Fibroblast of skin of right biceps (primary cell): ENCODE data around the gene SGIP1.
A peak's percentile ranks its signal among the peaks of the same experiment; 100 is the strongest.
"Not testable (repeated sequence)": the region's sequence is repeated elsewhere in the genome, so short reads cannot be mapped to it uniquely, and the experiment has no call there.

Experiments
- DNase-seq: peaks from one replicate; pipeline ENCODE4 v3.0.0-alpha.2; 2013

SGIP1 gene

DNA sequence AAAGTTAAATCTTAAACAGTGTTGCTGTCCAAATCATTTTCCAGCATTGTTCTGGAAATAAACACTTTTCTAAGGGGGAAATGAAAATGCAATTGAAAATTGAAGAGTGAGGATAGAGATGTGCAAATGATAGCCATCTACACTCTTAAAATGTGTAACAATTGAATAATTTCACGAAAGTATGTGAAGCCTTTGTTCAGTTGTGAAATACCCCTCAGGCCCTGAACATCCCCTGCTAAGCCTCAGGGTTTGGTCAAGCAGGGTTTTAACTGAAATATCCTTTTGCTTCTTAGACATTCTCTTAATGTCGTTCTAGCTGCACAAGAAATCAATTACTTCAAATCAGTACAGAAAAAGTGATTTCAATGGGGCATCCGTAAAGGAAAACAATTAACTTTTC lies 152.5 kb downstream of the SGIP1 start:
- DNase-seq = no peak

DNA sequence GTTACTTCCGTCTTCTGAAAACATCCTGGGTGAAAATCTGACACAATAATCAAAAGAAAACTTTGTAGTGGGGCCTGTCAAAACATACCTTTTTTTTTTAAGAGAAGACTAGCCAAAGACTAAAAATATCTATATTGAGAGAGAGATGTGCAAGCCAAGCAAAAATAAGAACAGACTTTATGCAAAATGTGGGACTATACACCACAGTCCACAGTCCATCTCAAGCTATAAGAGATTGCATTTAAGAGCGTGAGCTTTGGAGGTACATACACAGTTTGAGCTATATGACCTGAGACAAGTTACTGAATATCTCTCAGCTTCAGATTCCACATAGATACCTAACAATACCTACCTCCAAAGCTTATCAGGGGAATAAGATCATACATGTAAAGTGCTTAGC lies 153.4 kb downstream of the SGIP1 start:
- no peak for DNase-seq

DNA sequence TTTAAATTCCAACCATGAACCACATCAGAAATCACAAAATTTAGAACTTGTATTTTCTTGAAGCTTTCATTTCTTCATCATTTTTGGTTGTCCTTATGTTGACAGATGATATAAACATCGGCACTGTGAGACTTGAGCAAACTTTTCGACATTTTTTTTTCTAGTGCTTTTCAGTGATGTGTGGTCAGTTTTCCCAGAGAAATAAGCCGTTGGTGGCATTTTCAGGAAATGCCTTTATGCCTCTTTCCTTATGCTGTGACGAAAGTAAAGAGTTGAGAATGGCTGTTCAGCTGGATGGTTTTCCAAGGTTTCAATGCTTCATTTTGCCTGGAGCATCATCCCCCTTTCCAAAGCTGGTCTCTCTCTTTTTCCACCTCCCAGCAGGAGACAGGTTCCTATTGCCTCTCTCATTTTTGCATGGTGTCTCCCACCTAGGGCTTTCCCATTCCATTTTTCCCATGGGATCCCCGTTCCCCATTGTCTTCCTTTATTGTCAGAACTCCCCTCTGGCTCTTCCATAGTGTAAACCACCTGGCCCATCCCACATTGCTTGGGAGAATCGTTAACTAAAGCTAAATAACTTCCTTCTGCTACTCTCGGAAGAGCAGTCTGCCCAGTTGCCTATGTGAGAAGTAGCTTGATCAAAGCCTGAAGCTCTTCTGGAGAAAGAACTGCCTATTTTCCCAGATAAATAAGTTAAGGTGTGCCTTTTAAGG lies 156.9 kb downstream of the SGIP1 start:
- peak; percentile 17 for DNase-seq

DNA sequence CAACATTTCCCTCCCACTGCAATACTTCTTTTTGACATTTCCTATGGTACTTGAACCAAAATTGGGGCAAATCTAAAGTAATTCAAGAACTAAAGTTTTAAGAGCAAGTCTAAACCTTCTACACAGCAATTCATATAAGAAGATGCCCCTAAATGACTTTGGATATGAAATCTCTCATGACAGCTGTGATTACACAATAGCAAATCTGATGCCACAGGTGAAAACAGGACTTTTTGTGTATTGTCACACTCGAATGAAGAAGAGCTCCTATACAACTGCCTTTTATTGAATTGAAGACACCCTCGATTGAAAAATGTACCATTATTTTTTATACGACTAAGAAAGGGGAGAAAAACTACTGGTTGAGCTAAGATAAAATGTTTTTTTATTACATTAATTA lies 158.7 kb downstream of the SGIP1 start:
- DNase-seq = no peak

DNA sequence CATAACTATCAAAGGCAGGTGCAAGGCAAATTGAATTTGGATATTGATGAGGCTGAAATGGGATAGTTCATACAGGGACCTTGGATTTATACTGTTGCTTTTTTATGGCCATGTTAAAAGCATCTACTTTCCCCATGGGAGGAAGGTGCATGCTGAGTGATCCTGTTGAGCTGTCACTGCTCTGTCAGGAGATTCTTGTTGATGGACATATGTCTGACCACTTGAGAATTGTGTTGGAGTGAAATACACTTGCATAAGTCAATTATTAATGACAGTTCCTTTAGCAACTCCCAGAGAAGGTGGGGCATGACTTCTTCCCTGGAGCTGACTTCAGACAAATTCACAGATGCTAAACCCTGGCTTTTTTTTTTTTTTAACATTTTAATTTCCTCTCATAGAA lies 159.9 kb downstream of the SGIP1 start:
- DNase-seq = no peak

DNA sequence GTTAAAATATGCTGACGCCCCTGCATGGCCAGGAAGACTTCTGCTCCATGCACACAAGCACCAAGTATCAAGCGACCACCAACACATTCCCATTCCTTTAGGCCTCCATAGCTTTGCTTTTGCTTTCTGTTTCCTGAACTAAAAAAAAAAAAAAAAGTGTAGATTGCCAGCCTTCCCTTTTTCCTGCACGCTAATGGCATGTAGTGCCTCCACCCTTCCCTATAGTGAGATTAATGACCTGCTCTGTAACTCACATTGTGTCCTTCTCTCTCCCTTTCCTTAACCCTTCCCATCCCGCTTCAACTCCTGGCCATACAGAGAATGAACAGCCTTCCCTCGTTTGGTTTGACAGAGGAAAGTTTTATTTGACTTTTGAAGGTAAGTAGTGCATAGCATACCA lies 161.2 kb downstream of the SGIP1 start:
- DNase-seq = no peak

DNA sequence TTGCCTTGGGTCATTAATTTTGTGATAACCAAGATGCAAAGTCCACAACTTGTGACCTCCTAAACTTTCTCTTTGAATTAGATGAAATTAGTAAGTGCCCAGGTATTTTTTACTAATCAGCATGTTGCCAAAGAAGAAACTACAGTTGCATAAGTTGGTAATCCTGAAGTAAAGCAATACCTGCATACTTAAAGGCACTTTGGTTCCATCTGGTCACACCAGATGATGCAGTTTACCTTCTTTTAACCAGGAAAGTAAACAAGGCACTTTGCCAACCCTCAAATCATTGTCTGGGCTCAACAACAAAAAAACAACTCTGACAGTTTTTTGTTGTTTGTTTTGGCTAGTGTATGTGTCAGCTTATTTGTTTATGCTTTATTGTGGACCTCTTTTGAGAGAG lies 162.8 kb downstream of the SGIP1 start:
- no peak for DNase-seq

DNA sequence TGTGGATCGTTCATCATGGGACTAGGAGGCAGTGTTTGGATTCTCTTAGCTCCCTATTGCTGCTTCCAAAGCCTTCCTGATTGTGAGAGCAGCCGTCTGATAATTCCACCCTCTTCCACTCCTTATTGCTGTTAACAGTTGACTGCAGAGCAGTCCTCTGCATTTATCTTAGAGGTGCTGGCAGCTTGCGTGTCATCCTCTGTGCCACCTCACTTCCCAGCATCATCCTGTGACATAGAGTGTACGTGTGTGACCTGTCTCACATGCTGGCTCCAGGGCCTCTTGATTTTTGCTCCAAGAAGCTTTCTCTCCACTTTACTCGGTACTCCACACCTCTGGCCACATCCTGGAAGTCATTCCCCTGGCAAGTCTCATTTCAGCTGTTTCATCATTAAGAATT lies 165.3 kb downstream of the SGIP1 start:
- DNase-seq = no peak

DNA sequence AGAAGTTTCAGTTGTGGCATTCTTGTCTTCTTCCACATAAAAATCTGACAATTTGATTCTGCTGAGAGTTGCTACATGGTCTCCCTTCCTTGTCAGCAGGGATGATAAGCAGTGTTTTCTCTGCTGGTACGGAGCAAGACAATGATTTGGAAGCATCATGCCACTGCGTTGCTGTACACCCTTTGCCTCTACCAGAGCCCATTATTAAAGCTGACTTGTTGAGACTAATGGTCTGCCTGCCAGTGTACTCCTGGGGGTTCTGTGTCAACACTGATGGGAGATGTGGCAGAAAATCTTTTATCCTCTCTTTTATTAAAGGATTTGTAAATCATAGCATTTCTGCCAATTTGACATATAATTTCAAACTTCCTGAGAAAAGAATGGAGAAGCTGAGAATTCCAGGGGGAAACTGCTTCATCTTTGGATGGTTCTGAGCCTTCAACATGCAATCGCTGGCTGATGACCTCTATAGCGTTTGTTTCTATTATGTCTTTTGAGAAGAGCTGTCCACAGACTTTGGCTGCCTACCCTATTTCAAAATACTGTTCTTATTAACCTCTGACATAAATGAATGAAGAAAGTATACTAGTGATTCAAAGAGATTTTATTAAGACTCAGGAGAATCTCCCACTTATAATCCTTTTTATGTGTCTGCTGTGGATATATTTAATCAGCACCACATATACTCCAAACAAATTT lies 170.4 kb downstream of the SGIP1 start:
- DNase-seq = no peak

DNA sequence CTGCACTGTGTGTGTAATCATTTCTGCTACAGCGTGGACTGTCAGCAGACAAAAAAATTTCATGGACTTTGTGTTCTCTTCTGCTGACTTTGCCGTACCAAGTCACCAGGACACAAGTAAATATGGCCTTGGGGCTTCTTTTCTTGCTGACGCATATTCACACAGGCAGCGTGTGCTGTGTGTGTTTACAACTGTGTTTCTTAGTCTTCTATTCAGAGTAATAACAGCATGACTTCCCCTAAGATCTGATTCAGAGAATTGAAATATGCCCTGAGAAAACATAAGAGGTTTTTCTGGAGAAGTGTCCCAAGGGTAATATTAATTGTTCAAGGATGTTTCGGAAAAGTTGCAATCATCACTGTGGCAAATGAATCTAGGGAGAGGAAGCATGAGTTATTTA lies 171.2 kb downstream of the SGIP1 start:
- peak; percentile 70 for DNase-seq

DNA sequence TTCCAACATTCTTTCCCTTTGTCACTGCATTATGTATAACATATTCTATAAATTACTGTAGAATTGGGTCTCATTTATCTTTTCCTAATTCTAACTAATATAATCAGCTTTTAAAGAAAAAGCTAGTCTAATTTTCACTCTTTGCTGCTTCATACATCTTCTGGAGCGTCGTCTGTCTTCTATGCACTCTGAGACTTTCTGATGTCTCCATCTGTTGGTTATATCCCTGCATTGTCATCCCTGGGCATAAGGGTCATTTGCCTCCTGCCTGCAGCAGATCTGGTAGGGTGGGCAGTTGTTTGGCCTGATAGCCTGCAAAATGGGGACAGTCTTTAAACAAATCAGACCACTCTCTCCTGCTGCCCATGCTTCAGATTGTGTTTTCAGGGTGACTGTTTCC lies 177.5 kb downstream of the SGIP1 start:
- peak; percentile 38 for DNase-seq

DNA sequence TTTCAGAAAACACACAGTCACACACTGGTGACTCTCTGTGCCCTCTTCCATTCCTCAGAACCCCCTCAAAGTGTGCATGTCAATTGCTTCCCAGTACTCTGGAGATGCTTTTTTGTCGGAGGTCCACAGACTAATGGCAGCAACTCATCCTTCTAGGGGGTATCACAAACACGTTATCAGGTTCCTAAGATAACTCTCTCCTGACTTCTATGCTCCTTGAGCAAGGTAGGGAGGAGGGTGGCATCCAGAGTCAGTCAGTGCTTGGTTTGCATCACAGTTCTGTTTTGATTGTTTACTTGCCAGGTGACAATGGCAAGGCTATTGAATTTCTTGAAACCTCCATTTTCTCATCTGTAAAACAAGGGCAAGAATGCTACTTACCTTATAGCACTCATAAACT lies 178.9 kb downstream of the SGIP1 start:
- DNase-seq = no peak

DNA sequence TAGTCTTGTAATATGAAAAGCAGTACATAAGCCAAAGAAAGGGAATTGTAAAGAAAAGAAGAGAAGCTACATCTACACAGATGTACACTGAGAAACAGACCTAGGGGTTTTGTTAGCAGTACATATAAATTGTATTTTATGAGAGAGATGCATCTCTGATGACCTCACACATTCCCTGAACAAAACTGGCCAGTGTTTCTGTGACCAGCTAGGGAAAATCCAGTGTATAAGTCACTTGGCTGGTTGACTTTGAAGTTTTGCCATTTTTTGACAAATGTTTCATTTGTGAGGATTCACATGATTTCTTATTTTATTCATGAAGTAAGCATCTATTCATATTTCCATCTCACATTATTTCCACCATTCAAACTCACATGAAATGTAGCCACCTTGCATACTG lies 190.0 kb downstream of the SGIP1 start:
- DNase-seq = no peak

DNA sequence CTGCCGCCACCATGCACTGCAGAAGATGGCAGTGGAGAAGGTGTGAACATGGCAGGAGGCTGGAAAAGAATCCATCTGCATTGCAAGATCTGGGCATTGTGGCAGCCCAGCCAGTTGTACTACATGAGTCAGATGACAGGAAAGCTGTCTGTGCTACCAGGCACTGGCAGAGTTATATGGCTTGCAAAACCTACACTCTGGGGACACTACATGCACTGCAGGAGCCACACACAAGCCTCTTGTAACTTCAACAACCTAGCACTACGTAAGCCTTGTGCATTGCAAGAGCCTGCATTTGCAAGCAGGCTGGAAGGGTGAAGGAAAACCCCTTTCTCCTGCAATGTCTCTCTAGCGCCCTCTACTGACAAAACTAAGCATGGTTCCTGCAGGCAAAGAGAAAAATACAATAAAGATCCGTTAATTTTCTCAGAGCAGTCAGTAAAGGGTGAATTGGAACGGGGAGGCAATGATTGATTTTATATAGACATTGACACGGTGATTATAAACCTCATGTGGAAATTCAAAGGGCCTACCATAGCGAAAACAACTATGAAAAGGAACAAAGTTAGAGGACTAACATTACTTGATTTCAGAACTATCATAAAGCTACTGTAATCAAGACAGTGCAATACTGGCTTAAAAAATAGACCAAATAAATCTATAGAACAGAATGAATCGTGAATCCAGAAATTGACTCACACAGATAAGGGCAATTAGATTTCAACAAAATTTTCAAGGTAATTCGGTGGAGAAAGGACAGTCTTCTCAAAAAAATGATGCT lies 192.1 kb downstream of the SGIP1 start:
- DNase-seq = peak; percentile 75

DNA sequence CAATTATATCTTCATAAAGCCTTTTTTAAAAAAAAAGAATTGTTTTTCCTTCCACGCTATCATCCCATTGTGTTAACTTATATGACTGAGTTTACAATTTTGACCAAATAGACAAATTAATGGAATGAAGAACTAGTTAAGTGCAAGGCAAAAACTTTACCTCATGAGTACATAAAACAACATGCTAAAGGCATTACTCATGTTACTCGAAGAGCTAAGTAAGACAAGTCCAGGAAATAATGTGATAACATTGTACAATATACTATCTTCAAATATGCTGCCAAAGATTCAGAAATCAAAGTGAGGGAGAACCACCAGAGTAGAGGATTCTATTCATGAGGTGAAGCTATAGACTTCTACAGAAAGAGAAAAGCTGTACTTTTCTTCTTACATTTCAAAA lies 194.1 kb downstream of the SGIP1 start:
- peak; percentile 60 for DNase-seq

DNA sequence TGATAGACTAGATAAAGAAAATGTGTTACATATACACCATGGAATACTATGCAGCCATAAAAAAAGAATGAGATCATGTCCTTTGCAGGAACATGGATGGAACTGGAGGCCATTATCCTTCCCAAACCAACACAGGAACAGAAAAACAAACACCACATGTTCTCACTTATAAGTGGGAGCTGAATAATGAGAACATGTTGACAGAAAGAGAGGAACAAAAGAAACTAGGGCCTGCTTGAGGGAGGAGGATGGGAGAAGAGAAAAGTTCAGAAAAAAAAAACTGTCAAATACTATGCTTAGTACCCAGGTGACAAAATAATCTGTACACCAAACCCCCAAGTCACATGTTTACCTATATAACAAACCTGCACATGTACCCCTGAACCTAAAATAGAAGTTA lies 194.8 kb downstream of the SGIP1 start:
- not testable (repeated sequence) for DNase-seq

DNA sequence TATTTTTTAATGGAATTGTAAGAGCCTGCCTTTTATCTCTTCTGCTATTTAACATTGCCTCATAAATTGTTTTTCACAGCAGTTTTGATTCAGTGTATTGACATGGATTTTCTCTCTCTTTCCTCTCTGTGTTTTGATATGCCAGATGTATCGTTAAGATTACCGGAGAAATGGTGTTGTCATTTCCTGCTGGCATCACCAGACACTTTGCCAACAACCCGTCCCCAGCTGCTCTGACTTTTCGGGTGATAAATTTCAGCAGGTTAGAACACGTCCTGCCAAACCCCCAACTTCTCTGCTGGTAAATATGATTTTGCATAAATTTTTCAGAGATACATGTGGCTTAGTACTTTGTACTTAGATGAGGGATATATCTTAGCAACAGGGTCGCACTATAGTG lies 195.2 kb downstream of the SGIP1 start:
- DNase-seq = no peak

DNA sequence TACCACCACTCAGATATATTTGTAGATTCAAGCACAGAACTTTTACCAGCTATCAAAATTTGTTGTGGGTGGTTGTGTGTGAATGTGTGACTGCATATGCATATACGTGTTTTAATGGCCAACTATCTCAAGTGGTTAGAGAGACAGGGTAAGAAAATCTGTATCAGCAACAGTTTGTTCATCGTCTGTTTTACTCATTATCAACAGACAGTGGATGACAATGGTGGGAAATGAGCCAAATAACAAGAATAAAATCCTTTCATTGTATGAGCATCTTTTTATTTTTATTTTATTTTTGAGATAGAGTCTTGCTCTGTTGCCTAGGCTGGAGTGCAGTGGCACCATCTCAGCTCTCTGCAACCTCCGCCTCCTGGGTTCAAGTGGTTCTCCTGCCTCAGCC lies 195.6 kb downstream of the SGIP1 start:
- no peak for DNase-seq

DNA sequence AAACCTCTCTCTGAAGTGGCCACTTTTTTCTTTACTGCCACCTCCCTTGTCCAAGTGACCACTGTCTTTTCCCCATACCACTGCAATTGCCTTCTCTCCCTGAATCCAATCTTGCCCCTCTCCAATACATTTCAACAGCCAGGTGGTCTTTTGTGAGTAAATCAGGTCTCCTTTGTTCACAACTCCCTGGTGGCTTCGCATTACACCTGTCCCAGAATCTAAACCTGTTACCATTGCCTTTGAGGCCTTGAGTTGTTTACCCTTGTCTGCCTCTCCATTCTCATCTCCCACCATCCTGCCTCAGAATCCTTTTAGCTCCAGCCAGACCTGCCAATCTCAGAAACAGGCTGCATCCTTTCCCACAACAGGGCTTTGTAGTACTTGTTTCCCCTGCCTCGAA lies 196.5 kb downstream of the SGIP1 start:
- DNase-seq = no peak

DNA sequence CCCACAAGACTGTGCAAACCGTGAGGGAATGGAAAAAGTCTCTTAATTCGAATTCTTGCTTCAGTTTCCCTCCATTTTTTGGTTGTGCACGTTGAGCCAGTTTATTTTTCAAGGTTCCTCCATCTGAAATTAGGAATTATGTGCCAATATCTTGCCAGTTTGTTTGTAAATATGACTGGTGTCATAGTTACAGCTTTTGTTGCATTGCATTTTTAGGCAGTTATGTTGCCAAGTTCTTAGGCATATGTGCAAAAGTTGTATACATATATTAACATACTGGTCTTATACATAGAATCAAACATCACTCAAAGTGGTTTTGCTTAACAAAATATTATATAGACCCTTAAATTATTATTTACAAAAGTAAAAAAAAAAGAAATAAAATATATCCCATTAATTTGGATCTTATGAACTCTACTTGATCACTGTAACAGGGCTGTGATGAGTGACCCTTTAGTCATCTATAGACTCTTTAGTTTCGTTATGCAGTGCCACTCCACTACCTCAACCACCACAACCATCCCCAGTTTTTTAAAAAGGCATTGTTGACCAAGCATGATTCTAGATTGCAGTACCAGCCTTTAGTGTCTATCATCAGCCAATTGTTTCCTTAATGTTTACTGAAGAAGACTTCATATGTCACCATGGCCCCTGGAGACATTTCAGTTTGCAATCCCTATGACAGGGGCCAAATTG lies 197.4 kb downstream of the SGIP1 start:
- no peak for DNase-seq

DNA sequence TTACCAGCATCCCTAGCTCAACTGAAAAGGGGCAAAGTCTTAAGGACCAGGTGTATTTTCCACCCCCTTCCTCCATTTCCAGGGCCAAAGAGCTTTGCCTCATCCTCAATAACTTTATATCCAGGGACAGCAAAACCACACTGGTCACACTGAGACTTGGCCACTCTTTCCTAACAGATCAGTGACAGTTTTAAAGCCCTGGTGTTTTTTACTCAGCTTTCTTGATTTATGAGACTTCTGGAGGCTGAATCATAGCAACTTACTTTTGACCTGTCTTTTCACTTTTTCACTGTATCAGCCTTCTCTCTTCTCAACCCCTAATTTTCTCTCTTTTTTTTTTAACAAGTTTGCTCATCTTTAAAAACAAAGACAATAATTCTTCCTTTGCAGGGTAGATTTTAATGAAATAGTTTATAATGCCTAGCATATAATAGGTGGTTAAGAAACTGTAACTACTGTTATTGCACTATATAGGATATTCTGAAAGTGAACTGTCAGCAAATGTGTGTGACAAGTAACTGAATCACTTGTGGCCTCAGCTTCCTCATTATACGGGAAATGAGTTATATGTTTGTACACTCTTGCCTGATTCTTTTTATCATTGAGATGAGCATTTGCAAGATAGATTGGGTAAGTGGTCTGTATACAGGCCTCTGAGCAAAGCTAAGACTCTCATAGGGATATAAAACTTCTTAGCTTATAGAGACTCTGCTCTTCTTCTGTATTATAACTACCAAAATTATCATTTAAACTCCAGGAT lies 198.6 kb downstream of the SGIP1 start:
- DNase-seq = no peak

DNA sequence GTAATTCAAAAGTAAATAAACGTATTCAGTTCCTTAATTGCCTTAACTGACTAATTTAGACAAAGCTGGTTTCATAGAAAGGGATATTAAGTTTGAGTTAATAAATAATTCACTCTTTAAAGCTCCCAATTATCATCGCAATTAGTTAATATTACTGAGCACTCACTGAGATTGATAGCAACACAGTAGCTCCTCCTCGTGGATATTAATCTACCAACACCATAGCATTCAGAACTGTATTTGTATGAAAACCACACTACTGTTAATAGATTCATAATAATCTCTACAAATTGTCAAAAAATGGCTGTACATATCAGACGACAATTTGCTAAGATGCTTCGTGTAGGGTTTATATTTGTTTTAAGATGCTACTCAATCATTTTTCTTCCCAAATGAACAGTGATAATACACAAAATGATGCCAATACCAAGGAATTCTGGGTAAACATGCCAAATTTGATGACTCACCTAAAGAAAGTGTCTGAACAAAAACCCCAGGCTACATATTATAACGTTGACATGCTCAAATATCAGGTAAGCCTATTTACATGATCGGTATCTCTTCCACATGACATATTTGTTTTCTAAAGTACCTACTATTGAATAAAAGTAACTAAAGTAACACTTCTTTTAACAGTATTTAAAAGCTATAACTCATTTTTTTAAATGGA lies 199.5 kb downstream of the SGIP1 start:
- DNase-seq = peak; percentile 38
